Suprapubic skin (tissue), 3 donors: ENCODE measurements around the gene VAT1.

ENCODE experiments used
- CTCF ChIP-seq, 2 donors: fragments of 200-600 bp in 1 of 2; fragments of 450-650 bp in 1 of 2; sonication (generic) in 1 of 2; IDR thresholded peaks; one replicate each; pipeline ENCODE4 v1.5.1; 2016 to 2019; ENCODE audit warnings: antibody characterized with exemption in 2 of 2, mild to moderate bottlenecking in 1 of 2, moderate library complexity in 1 of 2
- EP300 ChIP-seq: sonication (generic); formaldehyde crosslinking; IDR thresholded peaks from one replicate; pipeline ENCODE4 v1.6.1; 2017; ENCODE audit warnings: antibody characterized with exemption
- POLR2A ChIP-seq, 2 donors: fragments of 450-650 bp; IDR thresholded peaks; one replicate each; pipeline ENCODE4 v1.6.1; 2017; ENCODE audit warnings: antibody characterized with exemption in 2 of 2, mild to moderate bottlenecking in 2 of 2, moderate library complexity in 2 of 2

- no peak for TF ChIP-seq CTCF (IDR thresholded peaks at IDR 0.05)
- no peak for TF ChIP-seq EP300
- no peak for TF ChIP-seq POLR2A (IDR thresholded peaks at IDR 0.05)
These were observed 53.1 kb downstream of the VAT1 start for GRCh38 chr17:42969001-42969581.
